ACC112 (cell line): ENCODE results near the gene DGKK.

Experiments used
- H2AFZ ChIP-seq: fragments of 200-600 bp; sonication (generic); one replicate; pipeline ENCODE4 v1.6.0; 2017; ENCODE audit warnings: antibody characterized with exemption, low read length; ENCODE audit not compliant: unreplicated experiment
- H3K27ac ChIP-seq: fragments of 200-600 bp; sonication (generic); 2 replicates; pipeline ENCODE4 v1.5.1; 2014; ENCODE audit warnings: low read depth, mild to moderate bottlenecking, antibody characterized with exemption, low read length, moderate library complexity
- H3K27me3 ChIP-seq: fragments of 200-600 bp; sonication (generic); 2 replicates; pipeline ENCODE4 v1.6.1; 2014; ENCODE audit warnings: mild to moderate bottlenecking, antibody characterized with exemption, low read length, moderate library complexity, mixed read lengths; ENCODE audit not compliant: insufficient read depth
- H3K36me3 ChIP-seq: fragments of 200-600 bp; sonication (generic); 2 replicates; pipeline ENCODE4 v1.6.1; 2016; ENCODE audit warnings: mild to moderate bottlenecking, antibody characterized with exemption, low read length, moderate library complexity, mixed read lengths; ENCODE audit not compliant: insufficient read depth
- H3K4me1 ChIP-seq: fragments of 200-600 bp; sonication (generic); one replicate; pipeline ENCODE4 v1.6.1; 2016; ENCODE audit warnings: low read length, mixed read lengths; ENCODE audit not compliant: insufficient read depth, unreplicated experiment, control insufficient read depth
- H3K4me3 ChIP-seq: fragments of 200-600 bp; sonication (generic); 2 replicates; pipeline ENCODE4 v1.5.1; 2014; ENCODE audit warnings: mild to moderate bottlenecking, low read depth, low read length
- H3K79me2 ChIP-seq: fragments of 200-600 bp; sonication (generic); one replicate; pipeline ENCODE4 v1.6.0; 2016; ENCODE audit warnings: low read length; ENCODE audit not compliant: control insufficient read depth, unreplicated experiment, insufficient read depth

The DGKK gene

GRCh38 chrX:50430917-50431575 lies 39.6 kb downstream of the DGKK start:
- no peak overlapping the region for H2AFZ ChIP-seq
- no peak overlapping the region for H3K27ac ChIP-seq
- no peaks in the 10 kb centered on the region for H3K79me2 ChIP-seq
- no peaks in the 10 kb centered on the region for H3K36me3 ChIP-seq
- no peak overlapping the region for H3K4me3 ChIP-seq
- H3K27me3 ChIP-seq = no peaks in the 10 kb centered on the region
- H3K4me1 ChIP-seq = no peaks in the 10 kb centered on the region

GRCh38 chrX:50428174-50428573 lies 42.5 kb downstream of the DGKK start:
- H3K27ac ChIP-seq = no peak overlapping the region

GRCh38 chrX:50407976-50408375 lies 62.6 kb downstream of the DGKK start:
- Histone ChIP-seq H3K27me3 (no peaks in the 10 kb centered on the region), H3K4me1 (no peaks in the 10 kb centered on the region), H3K27ac (no peak overlapping the region), H3K79me2 (no peaks in the 10 kb centered on the region), H3K4me3 (no peak overlapping the region), H2AFZ (no peak overlapping the region), H3K36me3 (no peaks in the 10 kb centered on the region)

More at GRCh38 chrX:50428174-50428573, 42.5 kb downstream of the DGKK start:
- Histone ChIP-seq H3K27me3 (no peaks in the 10 kb centered on the region), H3K79me2 (no peaks in the 10 kb centered on the region), H3K36me3 (no peaks in the 10 kb centered on the region), H3K4me1 (no peaks in the 10 kb centered on the region), H2AFZ (no peak overlapping the region), H3K4me3 (no peak overlapping the region)

- no peak overlapping the region for H3K4me3 ChIP-seq
- no peak overlapping the region for H2AFZ ChIP-seq
- H3K4me1 ChIP-seq = no peaks in the 10 kb centered on the region
- H3K27me3 ChIP-seq = no peaks in the 10 kb centered on the region
- no peak overlapping the region for H3K27ac ChIP-seq
- no peaks in the 10 kb centered on the region for H3K79me2 ChIP-seq
- H3K36me3 ChIP-seq = no peaks in the 10 kb centered on the region
Measured at GRCh38 chrX:50403903-50404302, 66.7 kb downstream of the DGKK start.

GRCh38 chrX:50402886-50403285 lies 67.7 kb downstream of the DGKK start:
- H3K27ac ChIP-seq = no peak overlapping the region
- H3K4me3 ChIP-seq = no peak overlapping the region
- no peaks in the 10 kb centered on the region for H3K36me3 ChIP-seq
- H3K27me3 ChIP-seq = no peaks in the 10 kb centered on the region
- no peak overlapping the region for H2AFZ ChIP-seq
- H3K4me1 ChIP-seq = no peaks in the 10 kb centered on the region
- H3K79me2 ChIP-seq = no peaks in the 10 kb centered on the region

- Histone ChIP-seq H3K27me3 (no peaks in the 10 kb centered on the region), H3K4me1 (no peaks in the 10 kb centered on the region), H2AFZ (no peak overlapping the region), H3K4me3 (no peak overlapping the region), H3K36me3 (no peaks in the 10 kb centered on the region), H3K27ac (no peak overlapping the region), H3K79me2 (no peaks in the 10 kb centered on the region)
Measured at GRCh38 chrX:50393902-50394301, 76.7 kb downstream of the DGKK start.

GRCh38 chrX:50386520-50386919 lies 84.1 kb downstream of the DGKK start:
- Histone ChIP-seq H3K27me3 (no peaks in the 10 kb centered on the region), H3K36me3 (no peaks in the 10 kb centered on the region), H3K4me3 (no peak overlapping the region), H3K4me1 (no peaks in the 10 kb centered on the region), H3K79me2 (no peaks in the 10 kb centered on the region), H3K27ac (no peak overlapping the region), H2AFZ (no peak overlapping the region)

- H3K36me3 ChIP-seq = no peaks in the 10 kb centered on the region
- H3K4me1 ChIP-seq = no peaks in the 10 kb centered on the region
- no peak overlapping the region for H3K4me3 ChIP-seq
- H3K79me2 ChIP-seq = no peaks in the 10 kb centered on the region
- H2AFZ ChIP-seq = no peak overlapping the region
- H3K27me3 ChIP-seq = no peaks in the 10 kb centered on the region
- H3K27ac ChIP-seq = no peak overlapping the region
Measured at GRCh38 chrX:50381729-50382415, 88.8 kb downstream of the DGKK start.

- Histone ChIP-seq H3K4me3 (no peak overlapping the region), H3K4me1 (no peaks in the 10 kb centered on the region), H3K79me2 (no peaks in the 10 kb centered on the region), H3K27me3 (no peaks in the 10 kb centered on the region), H3K36me3 (no peaks in the 10 kb centered on the region), H3K27ac (no peak overlapping the region), H2AFZ (no peak overlapping the region)
Measured at GRCh38 chrX:50375481-50376267, 95.0 kb downstream of the DGKK start.

- H3K4me3 ChIP-seq = no peak overlapping the region
- H3K36me3 ChIP-seq = no peaks in the 10 kb centered on the region
- no peaks in the 10 kb centered on the region for H3K4me1 ChIP-seq
- no peak overlapping the region for H2AFZ ChIP-seq
- no peak overlapping the region for H3K27ac ChIP-seq
- H3K79me2 ChIP-seq = no peaks in the 10 kb centered on the region
- H3K27me3 ChIP-seq = no peaks in the 10 kb centered on the region
Measured at GRCh38 chrX:50372966-50373365, 97.7 kb downstream of the DGKK start.
